ENCODE measurements around the gene ELAPOR2.

Gene ELAPOR2

DNA sequence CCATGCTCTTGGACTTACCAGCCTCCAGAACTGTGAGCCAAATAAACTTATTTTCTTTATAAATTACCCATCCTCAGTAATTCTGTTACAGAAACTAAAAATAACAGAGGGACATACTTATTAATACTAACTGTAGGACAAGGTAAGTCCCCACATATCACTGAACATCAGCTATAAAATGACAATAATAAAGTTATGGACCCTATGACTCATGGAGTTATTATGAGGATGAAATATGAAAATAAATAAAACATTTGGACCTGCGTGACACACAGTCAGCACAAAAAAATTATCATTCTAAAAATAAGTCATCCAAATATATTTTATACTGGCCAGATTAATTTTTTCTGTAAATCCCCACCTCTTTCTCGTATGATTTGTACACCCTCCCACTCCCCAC is 34.9 kb upstream of the ELAPOR2 start:
- H3K27me3 ChIP-seq (ENCODE audit: insufficient read depth, poor library complexity, severe bottlenecking), result no peaks in the 10 kb centered on the region
- no peak overlapping the region for H3K27ac ChIP-seq (replicated peaks)
- no peak for TF ChIP-seq GABPA (IDR thresholded peaks at IDR 0.05; ENCODE audit: low read depth)
- TF ChIP-seq, protein P1, sequence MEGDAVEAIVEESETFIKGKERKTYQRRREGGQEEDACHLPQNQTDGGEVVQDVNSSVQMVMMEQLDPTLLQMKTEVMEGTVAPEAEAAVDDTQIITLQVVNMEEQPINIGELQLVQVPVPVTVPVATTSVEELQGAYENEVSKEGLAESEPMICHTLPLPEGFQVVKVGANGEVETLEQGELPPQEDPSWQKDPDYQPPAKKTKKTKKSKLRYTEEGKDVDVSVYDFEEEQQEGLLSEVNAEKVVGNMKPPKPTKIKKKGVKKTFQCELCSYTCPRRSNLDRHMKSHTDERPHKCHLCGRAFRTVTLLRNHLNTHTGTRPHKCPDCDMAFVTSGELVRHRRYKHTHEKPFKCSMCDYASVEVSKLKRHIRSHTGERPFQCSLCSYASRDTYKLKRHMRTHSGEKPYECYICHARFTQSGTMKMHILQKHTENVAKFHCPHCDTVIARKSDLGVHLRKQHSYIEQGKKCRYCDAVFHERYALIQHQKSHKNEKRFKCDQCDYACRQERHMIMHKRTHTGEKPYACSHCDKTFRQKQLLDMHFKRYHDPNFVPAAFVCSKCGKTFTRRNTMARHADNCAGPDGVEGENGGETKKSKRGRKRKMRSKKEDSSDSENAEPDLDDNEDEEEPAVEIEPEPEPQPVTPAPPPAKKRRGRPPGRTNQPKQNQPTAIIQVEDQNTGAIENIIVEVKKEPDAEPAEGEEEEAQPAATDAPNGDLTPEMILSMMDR (IDR thresholded peaks at IDR 0.05; ENCODE audit: insufficient read depth, low read length), result no peak
- TF ChIP-seq SPI1 (IDR thresholded peaks at IDR 0.05; ENCODE audit: borderline replicate concordance, low read depth), result no peak
- TF ChIP-seq POLR2AphosphoS5 (IDR thresholded peaks at IDR 0.05; ENCODE audit: low read depth), result no peak
- TF ChIP-seq, protein P2, sequence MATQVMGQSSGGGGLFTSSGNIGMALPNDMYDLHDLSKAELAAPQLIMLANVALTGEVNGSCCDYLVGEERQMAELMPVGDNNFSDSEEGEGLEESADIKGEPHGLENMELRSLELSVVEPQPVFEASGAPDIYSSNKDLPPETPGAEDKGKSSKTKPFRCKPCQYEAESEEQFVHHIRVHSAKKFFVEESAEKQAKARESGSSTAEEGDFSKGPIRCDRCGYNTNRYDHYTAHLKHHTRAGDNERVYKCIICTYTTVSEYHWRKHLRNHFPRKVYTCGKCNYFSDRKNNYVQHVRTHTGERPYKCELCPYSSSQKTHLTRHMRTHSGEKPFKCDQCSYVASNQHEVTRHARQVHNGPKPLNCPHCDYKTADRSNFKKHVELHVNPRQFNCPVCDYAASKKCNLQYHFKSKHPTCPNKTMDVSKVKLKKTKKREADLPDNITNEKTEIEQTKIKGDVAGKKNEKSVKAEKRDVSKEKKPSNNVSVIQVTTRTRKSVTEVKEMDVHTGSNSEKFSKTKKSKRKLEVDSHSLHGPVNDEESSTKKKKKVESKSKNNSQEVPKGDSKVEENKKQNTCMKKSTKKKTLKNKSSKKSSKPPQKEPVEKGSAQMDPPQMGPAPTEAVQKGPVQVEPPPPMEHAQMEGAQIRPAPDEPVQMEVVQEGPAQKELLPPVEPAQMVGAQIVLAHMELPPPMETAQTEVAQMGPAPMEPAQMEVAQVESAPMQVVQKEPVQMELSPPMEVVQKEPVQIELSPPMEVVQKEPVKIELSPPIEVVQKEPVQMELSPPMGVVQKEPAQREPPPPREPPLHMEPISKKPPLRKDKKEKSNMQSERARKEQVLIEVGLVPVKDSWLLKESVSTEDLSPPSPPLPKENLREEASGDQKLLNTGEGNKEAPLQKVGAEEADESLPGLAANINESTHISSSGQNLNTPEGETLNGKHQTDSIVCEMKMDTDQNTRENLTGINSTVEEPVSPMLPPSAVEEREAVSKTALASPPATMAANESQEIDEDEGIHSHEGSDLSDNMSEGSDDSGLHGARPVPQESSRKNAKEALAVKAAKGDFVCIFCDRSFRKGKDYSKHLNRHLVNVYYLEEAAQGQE (IDR thresholded peaks at IDR 0.05; ENCODE audit: insufficient replicate concordance, low read depth), result no peak
- DNase-seq (ENCODE audit: low read depth in 1 of 2, low spot score in 1 of 2), result no peak
- H3K4me3 ChIP-seq (replicated peaks; ENCODE audit: insufficient read depth, low read length), result no peak overlapping the region

DNA sequence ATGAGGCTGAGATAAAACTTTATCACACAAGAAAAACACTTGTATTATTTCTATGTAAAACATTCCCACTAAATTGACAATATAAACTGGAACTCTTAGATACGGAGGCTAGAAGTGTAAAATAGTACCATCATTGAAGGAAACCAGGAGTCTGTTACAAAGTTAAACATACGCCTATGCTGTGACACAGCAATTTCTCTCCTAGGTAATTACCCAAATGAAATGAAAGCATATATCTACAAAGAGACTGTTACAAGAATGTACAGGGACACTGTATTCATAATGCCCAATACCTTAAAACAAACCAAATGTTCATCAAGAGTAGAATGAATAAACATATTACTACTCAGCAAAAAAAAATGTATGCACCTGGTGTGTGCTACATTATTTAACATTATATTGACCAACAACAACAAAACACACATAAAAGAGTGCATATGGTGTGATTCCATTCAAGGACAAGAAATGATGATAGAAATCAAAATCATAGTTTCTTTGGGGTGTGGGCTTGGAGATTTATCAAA is 33.2 kb upstream of the ELAPOR2 start:
- TF ChIP-seq SPI1 (IDR thresholded peaks at IDR 0.05; ENCODE audit: borderline replicate concordance, low read depth) (no peak), POLR2AphosphoS5 (IDR thresholded peaks at IDR 0.05; ENCODE audit: low read depth) (no peak), GABPA (IDR thresholded peaks at IDR 0.05; ENCODE audit: low read depth) (no peak)
- TF ChIP-seq, protein P1 (IDR thresholded peaks at IDR 0.05; ENCODE audit: insufficient read depth, low read length), result no peak
- TF ChIP-seq, protein P2 (IDR thresholded peaks at IDR 0.05; ENCODE audit: insufficient replicate concordance, low read depth), result no peak
- no peak overlapping the region for H3K27ac ChIP-seq (replicated peaks)
- no peaks in the 10 kb centered on the region for H3K27me3 ChIP-seq (ENCODE audit: insufficient read depth, poor library complexity, severe bottlenecking)
- no peak for DNase-seq (ENCODE audit: low read depth in 1 of 2, low spot score in 1 of 2)
- H3K4me3 ChIP-seq (replicated peaks; ENCODE audit: insufficient read depth, low read length), result no peak overlapping the region

DNA sequence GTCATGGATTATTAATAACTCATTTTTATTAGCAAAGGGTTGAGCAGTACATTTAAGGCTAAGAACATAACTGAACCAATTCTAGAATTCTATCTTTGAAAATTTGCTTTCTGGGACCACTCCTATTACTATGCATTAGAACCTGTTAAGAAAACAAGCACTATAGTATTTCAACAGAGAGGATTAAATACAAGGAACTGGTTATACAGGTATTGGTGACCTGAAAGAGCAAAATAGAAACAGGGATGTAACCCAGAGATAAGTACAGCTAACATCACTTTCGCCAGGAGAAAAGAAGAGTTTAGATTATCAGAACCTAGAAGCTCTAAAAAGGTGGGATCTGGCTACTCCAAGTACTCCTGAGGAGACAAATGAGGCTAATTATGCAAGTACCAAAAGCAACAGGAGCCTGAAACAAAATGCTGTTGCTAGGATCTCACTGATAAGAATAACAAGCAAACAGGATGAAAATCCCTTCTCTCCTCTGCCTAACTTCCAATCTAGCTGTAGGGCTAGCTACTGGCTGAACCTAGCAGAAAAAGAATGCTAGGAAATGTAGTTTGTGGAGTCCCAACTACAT is 32.1 kb upstream of the ELAPOR2 start:
- TF ChIP-seq SPI1 (IDR thresholded peaks at IDR 0.05; ENCODE audit: borderline replicate concordance, low read depth) (no peak), POLR2AphosphoS5 (IDR thresholded peaks at IDR 0.05; ENCODE audit: low read depth) (no peak), GABPA (IDR thresholded peaks at IDR 0.05; ENCODE audit: low read depth) (no peak)
- TF ChIP-seq, protein P1 (IDR thresholded peaks at IDR 0.05; ENCODE audit: insufficient read depth, low read length), result no peak
- TF ChIP-seq, protein P2 (IDR thresholded peaks at IDR 0.05; ENCODE audit: insufficient replicate concordance, low read depth), result no peak
- Histone ChIP-seq H3K4me3 (replicated peaks; ENCODE audit: insufficient read depth, low read length) (no peak overlapping the region), H3K27ac (replicated peaks) (no peak overlapping the region), H3K27me3 (ENCODE audit: insufficient read depth, poor library complexity, severe bottlenecking) (no peaks in the 10 kb centered on the region)
- no peak for DNase-seq (ENCODE audit: low read depth in 1 of 2, low spot score in 1 of 2)
